GM18858 (cell line): ENCODE measurements around the gene PLOD3.

Experiments used
- ATAC-seq: cut with Tn5 transposase; IDR thresholded peaks from one replicate; pipeline ENCODE4 v1.9.1; 2021; ENCODE audit not compliant: unreplicated experiment

PLOD3 gene

DNA sequence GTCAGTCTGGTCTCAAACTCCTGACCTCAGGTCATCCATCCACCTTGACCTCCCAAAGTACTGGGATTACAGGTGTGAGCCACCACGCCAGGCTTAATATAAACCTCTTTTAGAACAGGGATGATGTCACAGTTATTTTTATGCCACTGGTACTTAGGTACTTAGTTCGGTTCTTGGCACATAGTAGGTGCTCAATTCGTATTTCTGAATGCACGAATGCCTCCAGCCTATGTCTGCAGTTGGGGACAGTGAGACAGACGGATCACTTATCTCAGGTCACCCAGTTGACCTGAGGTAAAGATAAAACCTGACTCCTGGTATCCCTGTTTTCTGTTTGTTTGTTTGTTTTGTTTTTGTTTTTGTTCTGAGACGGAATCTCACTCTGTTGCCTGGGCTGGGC lies 31.2 kb downstream of the PLOD3 start:
- no peak for ATAC-seq

DNA sequence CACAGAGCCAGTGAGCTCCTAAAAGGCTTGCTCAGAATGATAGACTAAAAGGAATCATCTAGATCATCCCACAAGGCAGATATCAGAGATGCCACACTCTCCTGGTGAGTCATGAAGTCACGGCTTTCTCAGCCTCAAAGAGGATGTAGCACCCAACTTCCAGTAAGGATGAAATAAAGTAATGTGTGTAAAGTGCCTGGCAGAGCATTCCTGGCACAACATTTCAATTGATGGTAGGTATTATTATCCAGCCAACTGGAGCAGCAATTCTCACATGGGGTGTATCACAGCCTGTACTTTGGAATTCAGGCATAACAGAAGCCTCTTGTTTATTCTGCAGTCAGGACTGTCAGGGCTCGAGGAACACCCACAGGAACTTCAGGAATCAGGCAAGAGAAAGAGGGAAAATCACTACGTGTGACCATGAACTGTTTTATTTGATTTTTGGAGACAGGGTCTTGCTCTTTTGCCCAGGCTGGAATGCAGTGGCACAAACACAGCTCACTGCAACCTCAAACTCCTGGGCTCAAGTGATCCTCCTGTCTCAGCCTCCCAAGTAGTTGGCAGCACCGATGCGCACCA lies 32.0 kb downstream of the PLOD3 start:
- no peak for ATAC-seq

DNA sequence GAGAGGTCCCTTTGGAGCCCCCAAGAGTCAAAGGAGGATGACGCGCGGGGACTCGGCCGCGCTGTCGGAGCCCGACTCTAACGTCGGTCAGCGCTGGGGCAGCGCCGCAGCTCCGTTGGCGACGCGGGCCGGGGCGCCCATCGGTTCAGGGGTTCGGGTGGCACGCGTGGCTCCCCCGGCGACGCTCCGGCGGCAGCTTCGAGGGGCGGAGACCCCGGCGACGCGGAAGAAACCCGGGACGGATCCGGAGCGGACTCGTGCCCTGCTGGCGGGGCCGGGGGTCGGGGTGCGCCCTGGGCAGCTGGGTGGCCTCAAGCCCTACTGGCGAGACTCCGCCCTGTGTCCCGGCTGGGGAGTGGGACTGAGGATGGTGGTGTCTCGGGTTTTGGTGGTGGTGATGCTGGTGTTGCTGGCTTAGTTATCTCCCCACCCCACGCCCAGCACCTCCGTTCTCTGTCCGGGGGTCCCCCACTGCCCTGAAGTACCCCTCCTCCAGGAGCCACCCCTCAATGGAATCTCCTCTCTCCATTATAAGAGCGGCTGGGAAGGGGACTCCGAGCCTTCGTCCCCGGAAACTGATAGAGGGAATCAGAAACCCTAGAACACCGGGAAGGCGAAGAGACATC lies 37.1 kb downstream of the PLOD3 start, which contains the start of gene NAT16:
Gene NAT16, minus strand, starts transcription at position 164 of the 626 bp plus-strand sequence. CDS start 5,486 bp downstream, outside the sequence.
- no peak for ATAC-seq

DNA sequence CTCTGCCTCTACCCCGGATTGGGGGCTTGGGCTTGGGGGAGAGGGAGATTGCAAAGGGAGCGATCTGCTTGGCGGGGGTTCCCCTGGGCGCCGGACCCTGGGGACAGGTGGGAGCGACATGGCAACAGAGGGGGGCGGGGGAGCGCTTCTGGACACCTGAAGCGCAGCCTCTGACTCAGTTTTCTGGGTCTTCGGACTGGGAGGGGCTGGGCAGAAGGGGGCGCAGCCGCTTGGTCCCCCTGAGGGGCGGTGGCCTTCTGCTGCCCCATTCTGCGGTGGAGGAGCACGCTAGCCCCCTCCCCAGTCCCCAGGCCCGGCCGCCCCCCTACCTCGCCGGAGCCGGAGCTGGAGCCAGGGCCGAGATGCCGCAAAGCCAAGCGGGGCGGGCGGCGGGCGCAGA lies 37.7 kb downstream of the PLOD3 start:
- ATAC-seq = no peak

DNA sequence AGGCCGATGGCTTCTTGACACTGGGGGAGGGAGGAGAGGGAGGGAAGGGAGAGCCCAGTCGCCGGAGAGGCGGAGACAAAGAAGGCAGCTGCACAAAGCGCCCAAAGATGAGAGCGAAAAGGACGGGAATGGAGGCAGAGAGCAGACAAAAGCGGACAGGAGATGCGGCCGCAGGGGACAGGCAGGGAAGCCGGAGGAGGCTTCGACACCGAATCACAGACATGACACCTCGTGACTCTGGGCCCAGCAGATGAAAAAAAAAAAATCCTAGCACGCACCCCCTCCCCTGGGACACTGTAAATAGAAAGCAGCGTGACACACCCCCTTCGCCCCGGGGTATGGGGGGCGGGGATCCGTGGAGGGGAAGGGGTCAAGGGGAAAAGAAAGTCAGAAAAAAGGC lies 38.3 kb downstream of the PLOD3 start:
- no peak for ATAC-seq

DNA sequence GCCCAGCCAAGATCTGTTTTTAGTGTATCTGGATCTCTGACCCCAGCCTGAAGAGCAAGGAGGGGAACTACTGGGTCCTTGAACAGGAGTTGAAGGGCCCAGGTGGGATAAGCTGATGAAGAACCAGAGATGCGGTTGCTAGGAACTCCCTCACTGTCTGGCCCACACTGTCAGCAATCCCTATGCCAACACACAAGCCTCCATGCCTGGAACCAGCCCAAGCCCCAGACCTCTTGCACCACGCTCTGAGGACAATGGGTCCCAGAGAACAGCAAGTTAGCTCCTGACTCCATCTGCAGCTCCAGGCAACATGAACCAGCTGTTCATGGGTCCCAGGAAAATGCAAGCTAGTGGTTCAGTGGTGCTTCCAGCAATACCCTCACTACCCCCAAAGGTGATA lies 39.7 kb downstream of the PLOD3 start:
- no peak for ATAC-seq

DNA sequence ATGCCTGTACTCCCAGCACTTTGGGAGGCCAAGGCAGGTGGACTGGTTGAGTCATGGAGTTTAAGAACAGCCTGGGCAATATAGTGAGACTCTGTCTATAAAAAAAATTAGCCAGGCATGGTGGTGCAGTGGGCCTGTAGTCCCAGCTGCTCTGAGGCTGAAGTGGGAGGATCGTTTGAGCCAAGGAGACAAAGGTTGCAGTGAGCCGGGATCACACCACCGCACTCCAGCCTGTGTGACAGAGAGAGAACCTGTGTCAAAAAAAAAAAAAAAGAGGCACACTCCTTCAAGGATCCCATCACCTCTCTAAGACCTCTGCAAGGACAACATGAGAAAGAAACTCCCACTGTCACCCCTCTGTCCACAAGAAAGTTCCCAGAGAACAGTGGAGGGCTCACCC lies 41.7 kb downstream of the PLOD3 start:
- no peak for ATAC-seq

DNA sequence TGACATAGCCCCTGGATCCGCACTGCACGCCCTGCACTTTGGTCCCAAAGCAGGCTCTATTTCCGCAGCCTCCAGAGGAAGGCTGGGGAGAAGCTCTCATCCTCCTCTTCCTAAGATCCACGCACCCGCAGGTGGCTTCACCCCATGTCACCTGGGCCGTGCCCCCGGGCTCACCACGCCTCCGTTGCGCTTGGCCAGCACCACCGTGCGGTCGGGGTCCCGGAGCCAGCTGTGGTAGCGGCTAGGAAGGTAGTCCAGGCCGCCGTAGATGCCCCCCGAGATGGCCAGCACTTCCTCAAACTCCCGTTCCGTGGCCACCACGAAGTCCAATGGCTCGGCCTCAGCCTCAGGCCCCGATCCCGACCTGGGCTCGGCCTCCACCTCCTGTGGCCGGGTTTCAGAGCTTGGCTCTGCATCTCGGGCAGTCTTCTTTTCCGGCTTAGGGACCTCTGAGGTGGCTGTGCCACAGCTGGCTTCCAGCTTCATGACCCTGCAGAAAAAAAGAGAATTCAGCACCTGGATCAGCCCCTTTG lies 43.0 kb downstream of the PLOD3 start:
- no peak for ATAC-seq

DNA sequence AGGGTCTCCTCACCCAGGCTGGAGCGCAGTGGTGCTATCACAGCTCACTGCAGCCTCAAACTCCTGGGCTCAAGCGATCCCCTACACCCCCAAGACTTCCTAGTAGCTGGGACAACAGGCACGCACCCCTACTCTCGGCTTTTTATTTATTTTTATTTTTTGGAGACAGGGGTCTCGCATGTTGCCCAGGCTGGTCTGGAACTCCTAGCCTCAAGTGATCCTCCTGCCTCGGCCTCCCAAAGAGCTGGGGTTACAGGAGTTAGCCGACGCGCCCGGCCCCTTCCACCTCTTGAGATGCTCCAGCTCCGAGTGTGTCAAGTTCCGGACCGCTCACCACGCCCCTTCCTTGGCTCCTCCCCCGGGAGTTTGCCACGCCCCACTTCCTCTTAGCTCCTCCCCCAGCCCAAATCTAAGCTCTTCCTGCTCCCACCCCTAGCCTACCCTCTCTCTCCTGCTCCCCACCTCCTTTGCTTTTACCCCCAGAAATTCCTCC lies 43.6 kb downstream of the PLOD3 start:
- ATAC-seq = no peak

DNA sequence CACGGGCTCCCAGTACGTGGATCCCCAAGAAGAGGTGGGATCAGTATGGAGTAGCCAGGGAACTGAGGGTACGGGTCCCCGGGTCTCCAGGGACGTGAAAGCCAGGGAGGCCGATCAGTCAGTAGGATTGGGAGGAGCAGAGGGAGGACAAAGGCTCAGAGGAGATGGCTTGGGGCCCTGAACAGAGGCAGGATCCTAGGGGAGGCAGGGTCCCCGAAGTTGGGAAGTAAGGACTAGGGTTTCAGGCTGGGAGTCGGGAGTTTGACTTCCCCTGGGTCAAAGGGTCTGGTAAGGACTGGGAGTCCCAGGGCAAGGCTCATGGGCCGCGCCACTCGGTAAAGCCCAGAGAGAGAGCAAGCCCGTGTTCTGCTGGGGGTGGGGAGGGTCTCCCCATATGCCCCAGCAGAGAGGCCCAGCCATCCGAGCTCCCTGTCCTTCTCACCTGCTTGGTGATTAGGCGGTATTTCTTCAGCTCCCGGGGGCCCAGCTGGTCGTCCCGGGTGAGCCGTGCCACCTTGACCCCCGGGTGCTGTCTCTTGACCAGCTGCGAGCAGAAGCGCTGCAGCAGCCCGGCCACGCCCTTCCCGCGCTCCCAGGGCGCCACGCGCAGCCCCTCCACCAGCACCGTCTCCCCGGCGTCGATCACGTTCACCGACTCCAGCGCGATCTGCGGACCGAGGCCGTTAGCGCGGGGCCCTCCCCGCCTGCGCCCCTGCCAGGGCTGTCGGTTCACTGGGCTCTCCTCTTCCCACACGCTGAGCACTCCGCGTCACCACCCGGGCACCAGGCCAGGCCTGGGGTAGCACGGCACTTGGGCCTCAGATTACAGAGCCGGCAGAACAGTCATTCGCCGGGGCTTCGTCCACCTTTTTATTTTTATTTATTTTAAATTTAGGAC lies 44.3 kb downstream of the PLOD3 start:
- no peak for ATAC-seq

DNA sequence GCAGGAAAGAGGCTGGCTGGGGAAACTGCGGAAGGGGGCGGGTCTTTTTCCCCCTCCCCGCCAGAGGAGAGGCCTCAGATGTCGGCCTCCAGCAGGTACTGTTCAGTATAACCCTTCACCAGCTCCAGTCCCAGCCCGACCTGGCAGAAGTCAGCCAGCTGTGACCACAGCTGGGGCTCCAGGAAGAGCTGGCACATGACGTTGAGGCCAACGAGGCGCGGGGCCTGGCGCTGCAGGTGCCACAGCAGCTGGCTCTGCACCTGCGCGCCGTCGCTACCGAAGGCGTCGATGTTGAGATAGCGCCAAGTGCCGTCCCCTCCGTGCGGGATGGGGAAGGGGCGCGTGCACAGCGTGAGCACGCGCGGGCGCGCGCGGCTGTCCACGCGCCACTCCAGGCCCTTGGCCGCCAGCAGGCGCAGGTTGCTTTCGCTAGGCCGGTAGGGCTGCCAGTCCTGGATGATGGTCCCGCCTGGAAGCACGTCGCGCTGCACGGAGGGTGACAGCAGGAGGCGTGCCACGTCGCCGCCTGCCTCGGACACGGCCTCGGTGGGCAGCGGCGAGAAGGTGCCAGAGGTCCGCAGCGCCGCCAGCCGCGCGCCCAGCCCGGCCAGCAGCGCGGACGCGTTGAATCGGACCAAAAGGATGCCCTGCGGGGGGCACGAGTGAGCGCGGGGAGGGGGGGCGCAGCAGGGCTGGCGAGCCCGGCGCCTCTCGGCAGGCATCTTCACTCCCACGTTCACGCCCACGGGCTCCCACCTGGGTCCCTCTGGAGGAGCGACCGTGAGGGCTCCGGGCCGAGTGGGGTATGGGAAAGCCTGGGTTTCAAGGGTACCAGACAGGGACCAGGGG lies 45.2 kb downstream of the PLOD3 start:
- no peak for ATAC-seq

DNA sequence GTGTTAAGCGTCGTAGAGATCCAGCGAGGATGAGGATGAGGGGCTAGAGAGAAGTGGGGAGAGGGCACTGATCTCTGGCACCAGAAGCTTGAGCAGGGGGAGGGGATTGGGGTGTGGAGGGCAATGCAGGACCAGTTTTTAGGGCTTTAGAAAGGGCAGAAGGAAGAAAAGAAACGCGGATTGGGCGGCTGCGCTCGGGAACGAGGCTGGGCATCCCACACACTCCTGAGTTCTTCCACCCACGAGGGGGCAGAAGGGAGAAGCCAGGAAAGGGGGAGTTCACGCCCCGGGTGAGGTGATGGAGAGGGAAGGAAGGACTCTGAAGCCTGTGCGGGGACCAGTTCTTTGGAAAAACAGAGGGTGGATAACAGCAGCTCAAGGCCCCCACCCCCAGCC lies 45.9 kb downstream of the PLOD3 start:
- no peak for ATAC-seq

DNA sequence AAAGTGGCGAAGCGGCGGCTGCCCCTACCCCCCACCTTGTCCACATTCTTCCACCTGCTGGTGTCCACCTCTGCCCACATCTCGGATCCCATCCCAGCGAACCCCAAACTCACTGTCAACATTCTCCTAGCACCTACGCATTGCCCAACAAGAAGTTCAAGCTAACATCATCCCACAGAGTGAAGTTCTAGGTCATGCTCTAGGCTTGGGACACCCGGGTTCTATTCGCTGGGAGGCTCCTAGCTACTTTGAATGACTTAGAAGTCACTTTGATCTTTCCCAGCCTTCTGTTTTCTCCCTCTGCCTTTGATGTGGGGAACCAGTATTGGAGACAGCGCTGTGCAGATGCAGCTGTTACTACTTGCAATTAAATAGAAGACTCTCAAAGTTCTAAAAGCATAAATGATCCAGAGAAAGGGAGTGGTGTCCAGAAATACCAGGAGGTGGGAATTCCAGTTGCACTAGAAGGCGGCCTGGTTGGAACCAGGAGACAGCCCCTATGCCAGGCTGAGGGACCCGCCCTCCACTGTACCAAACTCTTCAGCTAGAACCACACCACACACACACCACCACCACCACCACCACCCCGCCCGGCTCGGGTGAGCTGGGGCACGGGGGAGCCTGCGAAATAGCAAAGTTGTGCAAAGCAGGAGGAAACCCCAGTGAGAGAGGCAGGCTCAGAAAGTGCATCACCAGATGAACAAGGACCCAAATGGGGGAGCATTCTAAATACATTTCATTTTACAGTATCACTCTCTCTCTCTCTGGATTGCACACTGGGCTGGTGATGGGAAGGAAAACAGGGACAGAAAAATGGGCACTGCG lies 46.6 kb downstream of the PLOD3 start:
- no peak for ATAC-seq

DNA sequence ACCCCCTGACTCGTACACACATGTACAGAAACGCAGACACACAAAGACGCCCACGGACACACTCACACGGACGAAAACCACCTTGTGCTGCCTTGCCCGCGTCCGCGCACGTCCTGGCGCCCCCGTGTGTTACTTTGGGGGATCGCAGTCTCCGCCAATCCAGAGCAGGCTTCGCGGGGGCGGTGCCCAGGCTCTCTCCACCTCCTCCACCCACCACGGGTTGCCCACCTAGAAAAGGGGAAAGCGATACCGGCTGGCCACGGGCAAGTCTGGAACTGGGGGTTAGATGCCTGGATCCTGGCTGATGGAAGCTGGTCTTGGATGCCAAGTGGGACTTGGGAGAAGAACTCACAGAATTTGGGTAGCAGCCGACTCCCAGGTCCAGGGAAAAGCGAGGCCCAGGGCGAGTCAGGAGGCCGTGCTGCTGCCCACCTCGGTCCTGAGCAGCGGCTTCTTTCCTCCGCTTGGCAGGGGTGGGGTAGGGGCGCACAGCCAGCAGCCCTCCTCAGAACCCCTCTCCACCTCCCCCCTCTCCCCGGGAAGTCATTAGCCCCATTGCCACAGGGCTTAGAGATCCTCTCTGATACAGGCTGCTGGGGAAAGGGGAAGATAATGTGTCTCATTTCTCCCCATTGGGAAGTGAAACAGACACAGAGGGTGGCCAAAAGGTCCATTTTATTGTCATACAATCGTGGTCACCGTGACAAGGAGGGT lies 47.4 kb downstream of the PLOD3 start:
- no peak for ATAC-seq

DNA sequence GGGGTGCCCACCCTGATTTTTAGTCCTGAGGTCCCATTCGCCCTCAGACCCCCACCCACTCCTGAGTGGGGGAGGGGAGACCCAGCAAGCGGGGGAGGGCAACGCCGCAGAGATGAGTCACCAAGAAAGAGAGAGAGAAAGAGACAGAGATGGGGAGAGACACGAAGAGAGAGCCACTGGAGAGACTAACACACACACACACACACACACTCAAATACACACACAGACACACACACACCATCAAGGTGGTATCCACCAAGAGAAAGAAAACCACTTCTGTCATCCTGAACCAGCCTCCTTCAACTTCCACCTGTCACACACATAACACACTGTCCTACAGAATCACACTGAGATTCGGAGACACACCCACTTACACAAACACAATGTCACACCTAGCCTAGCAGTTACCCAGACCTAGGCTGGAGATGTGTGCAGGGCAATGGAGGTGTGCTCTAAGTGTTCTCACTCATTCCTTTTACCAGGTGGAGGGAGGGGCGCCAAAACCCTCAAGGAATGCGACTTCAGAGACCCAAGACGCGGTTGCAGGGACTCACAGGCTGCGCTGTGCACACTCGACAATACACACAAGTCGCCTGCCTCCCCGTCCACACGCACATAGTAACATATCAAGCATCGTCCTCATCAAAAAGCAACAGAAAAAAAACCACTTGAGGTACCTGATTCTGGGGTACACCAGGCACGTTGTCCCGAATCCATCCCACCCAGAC lies 48.1 kb downstream of the PLOD3 start:
- no peak for ATAC-seq

DNA sequence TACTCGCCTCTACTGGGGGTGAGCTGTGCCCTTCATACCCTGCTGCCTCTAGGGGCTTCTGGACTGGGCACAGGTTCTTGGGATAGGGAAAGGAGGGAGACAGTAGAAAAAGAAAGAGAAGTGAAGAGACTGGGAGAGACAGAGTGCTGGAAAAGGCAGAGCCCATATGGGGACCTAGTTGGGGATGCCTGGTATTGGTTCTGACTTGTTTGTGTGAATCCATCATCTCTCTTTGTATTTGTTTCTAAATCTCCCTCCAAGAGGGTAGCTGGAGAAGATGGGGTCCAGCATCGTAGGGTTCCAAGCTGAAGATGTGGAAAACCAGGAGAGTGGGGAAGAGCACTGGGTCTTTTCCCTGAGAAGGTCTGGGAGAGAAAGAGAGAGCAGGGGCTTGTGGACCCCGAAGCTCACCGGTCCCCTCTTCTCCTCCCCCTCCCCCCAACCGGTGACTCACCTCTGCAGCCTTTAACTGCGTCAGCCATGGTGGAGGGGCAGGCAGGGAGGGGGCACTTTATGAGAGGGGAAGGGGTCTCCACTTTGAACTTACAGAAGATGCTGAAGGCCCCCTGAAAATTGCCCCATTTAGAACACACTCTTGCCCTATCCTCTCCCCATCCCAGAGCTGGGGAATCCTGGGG lies 48.9 kb downstream of the PLOD3 start:
- ATAC-seq = no peak

DNA sequence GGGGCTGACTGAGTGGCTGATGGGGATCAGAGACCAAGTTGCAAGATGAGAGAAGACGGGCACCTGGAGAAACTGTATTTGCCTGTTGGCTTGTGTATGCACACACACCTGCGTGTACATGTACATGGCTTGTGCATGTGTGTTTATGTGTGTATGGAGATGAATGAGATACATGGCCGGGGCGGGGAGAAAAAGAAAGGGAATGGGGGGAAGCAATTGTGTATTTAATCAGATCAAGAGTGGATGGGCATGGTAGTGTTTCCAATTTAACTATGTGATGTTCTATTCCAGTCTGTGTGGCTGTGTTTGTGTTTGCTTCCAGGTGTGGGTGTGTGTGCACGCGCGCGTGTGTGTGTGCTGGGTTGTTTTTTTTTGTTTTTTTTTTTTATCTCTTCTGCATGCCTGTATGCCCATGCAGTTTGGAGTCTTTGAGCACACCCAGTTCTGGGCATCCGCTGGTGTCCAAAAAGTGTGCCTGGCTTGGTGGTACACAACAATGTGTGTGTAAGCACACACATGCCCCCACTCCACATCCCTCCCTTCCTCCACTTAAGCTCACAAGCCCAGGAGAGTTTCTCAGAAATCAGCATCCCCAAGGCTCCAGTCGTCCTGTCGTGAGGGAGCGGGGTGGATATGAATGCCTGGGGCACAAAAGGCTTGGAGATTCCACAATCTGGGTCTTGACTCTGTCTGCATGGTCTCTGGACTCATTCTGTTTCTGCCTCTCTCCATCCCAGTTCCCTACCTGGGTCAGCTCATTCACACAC lies 49.6 kb downstream of the PLOD3 start:
- ATAC-seq = no peak
